ENCODE results near the gene ZNF521.

The ZNF521 gene

GRCh38 chr18:25279133-25279532, 72.8 kb downstream of the ZNF521 start:
- TF ChIP-seq FOXM1 (IDR thresholded peaks at IDR 0.05; ENCODE audit: borderline replicate concordance, low read depth) (no peak), CEBPB (IDR thresholded peaks at IDR 0.05) (no peak), YY1 (IDR thresholded peaks at IDR 0.05; ENCODE audit: low read depth) (no peak), TAF1 (IDR thresholded peaks at IDR 0.05; ENCODE audit: low read depth) (no peak), TEAD4 (IDR thresholded peaks at IDR 0.05) (no peak), NFIC (IDR thresholded peaks at IDR 0.05) (no peak), EP300 (IDR thresholded peaks at IDR 0.05; ENCODE audit: borderline replicate concordance) (no peak), MAX (IDR thresholded peaks at IDR 0.05) (no peak), USF1 (IDR thresholded peaks at IDR 0.05) (no peak), ZBTB7A (IDR thresholded peaks at IDR 0.05; ENCODE audit: low read depth) (no peak), RAD21 (IDR thresholded peaks at IDR 0.05; ENCODE audit: low read depth) (no peak), CREB1 (IDR thresholded peaks at IDR 0.05; ENCODE audit: low read depth) (no peak), TCF12 (IDR thresholded peaks at IDR 0.05; ENCODE audit: low read depth) (no peak)
- TF ChIP-seq, protein P1, sequence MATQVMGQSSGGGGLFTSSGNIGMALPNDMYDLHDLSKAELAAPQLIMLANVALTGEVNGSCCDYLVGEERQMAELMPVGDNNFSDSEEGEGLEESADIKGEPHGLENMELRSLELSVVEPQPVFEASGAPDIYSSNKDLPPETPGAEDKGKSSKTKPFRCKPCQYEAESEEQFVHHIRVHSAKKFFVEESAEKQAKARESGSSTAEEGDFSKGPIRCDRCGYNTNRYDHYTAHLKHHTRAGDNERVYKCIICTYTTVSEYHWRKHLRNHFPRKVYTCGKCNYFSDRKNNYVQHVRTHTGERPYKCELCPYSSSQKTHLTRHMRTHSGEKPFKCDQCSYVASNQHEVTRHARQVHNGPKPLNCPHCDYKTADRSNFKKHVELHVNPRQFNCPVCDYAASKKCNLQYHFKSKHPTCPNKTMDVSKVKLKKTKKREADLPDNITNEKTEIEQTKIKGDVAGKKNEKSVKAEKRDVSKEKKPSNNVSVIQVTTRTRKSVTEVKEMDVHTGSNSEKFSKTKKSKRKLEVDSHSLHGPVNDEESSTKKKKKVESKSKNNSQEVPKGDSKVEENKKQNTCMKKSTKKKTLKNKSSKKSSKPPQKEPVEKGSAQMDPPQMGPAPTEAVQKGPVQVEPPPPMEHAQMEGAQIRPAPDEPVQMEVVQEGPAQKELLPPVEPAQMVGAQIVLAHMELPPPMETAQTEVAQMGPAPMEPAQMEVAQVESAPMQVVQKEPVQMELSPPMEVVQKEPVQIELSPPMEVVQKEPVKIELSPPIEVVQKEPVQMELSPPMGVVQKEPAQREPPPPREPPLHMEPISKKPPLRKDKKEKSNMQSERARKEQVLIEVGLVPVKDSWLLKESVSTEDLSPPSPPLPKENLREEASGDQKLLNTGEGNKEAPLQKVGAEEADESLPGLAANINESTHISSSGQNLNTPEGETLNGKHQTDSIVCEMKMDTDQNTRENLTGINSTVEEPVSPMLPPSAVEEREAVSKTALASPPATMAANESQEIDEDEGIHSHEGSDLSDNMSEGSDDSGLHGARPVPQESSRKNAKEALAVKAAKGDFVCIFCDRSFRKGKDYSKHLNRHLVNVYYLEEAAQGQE (IDR thresholded peaks at IDR 0.05; ENCODE audit: low read depth): no peak

- TF ChIP-seq, protein P1 (IDR thresholded peaks at IDR 0.05; ENCODE audit: low read depth): no peak
- TF ChIP-seq MAX (IDR thresholded peaks at IDR 0.05): no peak
- TF ChIP-seq TEAD4 (IDR thresholded peaks at IDR 0.05): no peak
- TF ChIP-seq TCF12 (IDR thresholded peaks at IDR 0.05; ENCODE audit: low read depth): no peak
- no peak for TF ChIP-seq NFIC (IDR thresholded peaks at IDR 0.05)
- TF ChIP-seq CEBPB (IDR thresholded peaks at IDR 0.05): no peak
- no peak for TF ChIP-seq YY1 (IDR thresholded peaks at IDR 0.05; ENCODE audit: low read depth)
- no peak for TF ChIP-seq CREB1 (IDR thresholded peaks at IDR 0.05; ENCODE audit: low read depth)
- no peak for TF ChIP-seq EGR1 (IDR thresholded peaks at IDR 0.05)
- TF ChIP-seq RAD21 (IDR thresholded peaks at IDR 0.05; ENCODE audit: low read depth): no peak
- TF ChIP-seq USF1 (IDR thresholded peaks at IDR 0.05): no peak
- TF ChIP-seq EP300 (IDR thresholded peaks at IDR 0.05; ENCODE audit: borderline replicate concordance): no peak
- TF ChIP-seq ZBTB7A (IDR thresholded peaks at IDR 0.05; ENCODE audit: low read depth): no peak
- no peak for TF ChIP-seq TAF1 (IDR thresholded peaks at IDR 0.05; ENCODE audit: low read depth)
- no peak for TF ChIP-seq FOXM1 (IDR thresholded peaks at IDR 0.05; ENCODE audit: borderline replicate concordance, low read depth)
Measured at GRCh38 chr18:25278394-25278793, 73.6 kb downstream of the ZNF521 start.

GRCh38 chr18:25275412-25276001, 76.5 kb downstream of the ZNF521 start:
- no peak for TF ChIP-seq FOXM1 (IDR thresholded peaks at IDR 0.05; ENCODE audit: borderline replicate concordance, low read depth)
- no peak for TF ChIP-seq EGR1 (IDR thresholded peaks at IDR 0.05)
- TF ChIP-seq ZBTB7A (IDR thresholded peaks at IDR 0.05; ENCODE audit: low read depth): no peak
- TF ChIP-seq TAF1 (IDR thresholded peaks at IDR 0.05; ENCODE audit: low read depth): no peak
- TF ChIP-seq RAD21 (IDR thresholded peaks at IDR 0.05; ENCODE audit: low read depth): no peak
- no peak for TF ChIP-seq USF1 (IDR thresholded peaks at IDR 0.05)
- TF ChIP-seq EP300 (IDR thresholded peaks at IDR 0.05; ENCODE audit: borderline replicate concordance): no peak
- no peak for TF ChIP-seq YY1 (IDR thresholded peaks at IDR 0.05; ENCODE audit: low read depth)

DNA sequence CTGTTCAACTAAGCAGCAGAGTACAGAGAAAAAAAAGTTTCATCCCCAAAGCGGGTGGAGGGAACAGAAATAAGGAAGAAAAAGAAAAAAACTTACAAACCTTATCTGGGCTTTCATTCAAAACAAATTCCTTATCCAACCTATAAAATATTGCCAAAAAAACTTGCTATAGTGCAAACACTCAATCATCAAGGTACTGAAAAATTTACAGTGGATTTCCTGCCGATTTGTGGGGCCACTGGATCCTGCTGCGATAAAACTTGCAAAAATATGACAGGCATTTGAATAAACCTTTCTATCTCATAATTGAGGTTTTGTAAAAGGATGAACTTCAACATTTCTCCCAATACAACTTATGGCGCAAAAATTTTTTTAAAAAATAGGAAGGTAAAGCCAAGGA, 77.0 kb downstream of the ZNF521 start:
- TF ChIP-seq, protein P1 (IDR thresholded peaks at IDR 0.05; ENCODE audit: low read depth): no peak
- TF ChIP-seq EP300 (IDR thresholded peaks at IDR 0.05; ENCODE audit: borderline replicate concordance): no peak
- no peak for TF ChIP-seq YY1 (IDR thresholded peaks at IDR 0.05; ENCODE audit: low read depth)
- no peak for TF ChIP-seq RAD21 (IDR thresholded peaks at IDR 0.05; ENCODE audit: low read depth)
- no peak for TF ChIP-seq USF1 (IDR thresholded peaks at IDR 0.05)
- TF ChIP-seq TEAD4 (IDR thresholded peaks at IDR 0.05): no peak
- no peak for TF ChIP-seq FOXM1 (IDR thresholded peaks at IDR 0.05; ENCODE audit: borderline replicate concordance, low read depth)
- no peak for TF ChIP-seq NFIC (IDR thresholded peaks at IDR 0.05)
- no peak for TF ChIP-seq TCF12 (IDR thresholded peaks at IDR 0.05; ENCODE audit: low read depth)
- no peak for TF ChIP-seq CEBPB (IDR thresholded peaks at IDR 0.05)
- no peak for TF ChIP-seq MAX (IDR thresholded peaks at IDR 0.05)
- TF ChIP-seq ZBTB7A (IDR thresholded peaks at IDR 0.05; ENCODE audit: low read depth): no peak
- no peak for TF ChIP-seq EGR1 (IDR thresholded peaks at IDR 0.05)
- no peak for TF ChIP-seq TAF1 (IDR thresholded peaks at IDR 0.05; ENCODE audit: low read depth)
- TF ChIP-seq CREB1 (IDR thresholded peaks at IDR 0.05; ENCODE audit: low read depth): no peak
